HCT116 (cell line): ENCODE results near the gene ITPR2. TPM values are rescaled to one million over a fixed set of nuclear protein-coding genes. Genes with fewer than 3 reads are reported as not detected.

Experiments
- ATAC-seq: fragments of 200-7000 bp; cut with Tn5 transposase; 2 replicates; pipeline ENCODE4 v1.9.1; 2020; ENCODE audit warnings: mild to moderate bottlenecking, moderate library complexity
- BruUV-seq: library from RNA; stranded (reverse); fragments of 400-500 nt; replicated peaks from 2 replicates; lab custom pipeline; 2021; lab: Mats Ljungman, UMichigan
- CTCF ChIA-PET: fragments of 300-600 bp; sonication (Branson Sonifier 250); formaldehyde crosslinking; loops from one replicate; lab custom pipeline; 2021; ENCODE audit warnings: antibody characterized with exemption; lab: Charles Lee
- POLR2A ChIA-PET: fragments of 300-600, 350-600 bp; sonication (Branson Sonifier 250); formaldehyde crosslinking; loops from one replicate; lab custom pipeline; 2021; ENCODE audit warnings: antibody characterized with exemption; lab: Charles Lee
- RAD21 ChIA-PET, 2 experiments: fragments of 300-600 bp; sonication (Branson Sonifier 250); formaldehyde crosslinking; loops; one replicate each; lab custom pipeline; 2023; ENCODE audit warnings: low total read pairs in 2 of 2; ENCODE audit not compliant: uncharacterized antibody in 2 of 2, unreplicated experiment in 2 of 2, low non-redundant PET in 1 of 2; lab: Charles Lee
- DNase-seq: peaks from one replicate; pipeline ENCODE4 v3.0.0-alpha.2; 2010; ENCODE audit warnings: low read depth, low spot score
- H2AFZ ChIP-seq: fragments of 200-600 bp; shearing (Covaris generic), sonication (generic); 2 replicates; pipeline ENCODE4 v1.6.1; 2017; ENCODE audit warnings: low read depth, mixed run types, mixed read lengths, antibody characterized with exemption, low read length; ENCODE audit not compliant: poor library complexity, severe bottlenecking
- H3K27ac ChIP-seq: 2 replicates; pipeline ENCODE4 v1.5.1; 2012; ENCODE audit warnings: low read depth, low read length
- H3K27me3 ChIP-seq: fragments of 200-600 bp; sonication (generic); 2 replicates; pipeline ENCODE4 v1.6.1; 2016; ENCODE audit warnings: mixed run types, low read length, mixed read lengths; ENCODE audit not compliant: insufficient read depth
- H3K36me3 ChIP-seq, 2 experiments: fragments of 200-500 bp in 1 of 2; fragments of 200-600 bp in 1 of 2; sonication (Bioruptor generic) in 1 of 2; sonication (generic) in 1 of 2; 2 replicates each; pipeline versions ENCODE4 v1.5.1 to v1.6.1; 2014 to 2016; ENCODE audit warnings: low read length in 2 of 2, inconsistent platforms in 1 of 2, mixed read lengths in 1 of 2, mixed run types in 1 of 2; ENCODE audit not compliant: insufficient read depth in 2 of 2, control insufficient read depth in 1 of 2
- H3K4me1 ChIP-seq, 2 experiments: fragments of 200-600 bp in 1 of 2; sonication (generic) in 1 of 2; 2 replicates each; pipeline versions ENCODE4 v1.5.1 to v1.6.1; 2012 to 2017; ENCODE audit warnings: low read length in 2 of 2, inconsistent platforms in 1 of 2, mild to moderate bottlenecking in 1 of 2, mixed read lengths in 1 of 2, mixed run types in 1 of 2, moderate library complexity in 1 of 2; ENCODE audit not compliant: insufficient read depth in 2 of 2, control insufficient read depth in 1 of 2
- H3K4me2 ChIP-seq: fragments of 200-600 bp; sonication (generic); 2 replicates; pipeline ENCODE4 v1.6.1; 2017; ENCODE audit warnings: mixed run types, low read length, mixed read lengths
- H3K4me3 ChIP-seq, 2 experiments: fragments of 200-600 bp in 1 of 2; sonication (generic) in 1 of 2; replicated peaks in 1 of 2; 2 replicates each; pipeline ENCODE4 v1.5.1; 2011 to 2016; ENCODE audit warnings: low read length in 2 of 2, control low read depth in 1 of 2, low read depth in 1 of 2, mild to moderate bottlenecking in 1 of 2, mixed read lengths in 1 of 2, mixed run types in 1 of 2
- H3K79me2 ChIP-seq: fragments of 200-600 bp; sonication (generic); 2 replicates; pipeline ENCODE4 v1.6.1; 2017; ENCODE audit warnings: mild to moderate bottlenecking, mixed run types, low read length, moderate library complexity, mixed read lengths; ENCODE audit not compliant: insufficient read depth
- H3K9ac ChIP-seq: fragments of 200-600 bp; sonication (generic); 2 replicates; pipeline ENCODE4 v1.6.1; 2016; ENCODE audit warnings: low read length, mixed read lengths
- H3K9me2 ChIP-seq: fragments of 200-600 bp; sonication (generic), shearing (Covaris generic); 2 replicates; pipeline ENCODE4 v1.6.1; 2017; ENCODE audit warnings: mixed run types, mild to moderate bottlenecking, moderate library complexity; ENCODE audit not compliant: insufficient read depth
- H3K9me3 ChIP-seq, 2 experiments: fragments of 200-500 bp in 1 of 2; fragments of 200-600 bp in 1 of 2; sonication (Bioruptor generic) in 1 of 2; sonication (generic) in 1 of 2; 2 replicates each; pipeline ENCODE4 v1.6.1; 2014 to 2017; ENCODE audit warnings: low read length in 2 of 2, mixed read lengths in 2 of 2, inconsistent platforms in 1 of 2, low read depth in 1 of 2, mild to moderate bottlenecking in 1 of 2, mixed run types in 1 of 2, moderate library complexity in 1 of 2; ENCODE audit not compliant: control insufficient read depth in 1 of 2, insufficient read depth in 1 of 2
- H4K20me1 ChIP-seq: fragments of 200-600 bp; sonication (generic), shearing (Covaris generic); 2 replicates; pipeline ENCODE4 v1.6.1; 2017; ENCODE audit warnings: mixed run types, mild to moderate bottlenecking, moderate library complexity; ENCODE audit not compliant: insufficient read depth
- CEBPB ChIP-seq: IDR thresholded peaks from 2 replicates; pipeline ENCODE4 v1.6.1; 2012; ENCODE audit warnings: low read depth
- CTCF ChIP-seq, 3 experiments: fragments of 200-600 bp in 1 of 3; sonication (generic) in 1 of 3; IDR thresholded peaks in 2 of 3; conservative IDR thresholded peaks in 1 of 3; 2 replicates each; pipeline ENCODE4 v1.5.1; 2012 to 2017; ENCODE audit warnings: low read depth in 2 of 3, low read length in 2 of 3, antibody characterized with exemption in 1 of 3, borderline replicate concordance in 1 of 3, control low read depth in 1 of 3, mild to moderate bottlenecking in 1 of 3, mixed read lengths in 1 of 3, mixed run types in 1 of 3, moderate library complexity in 1 of 3; ENCODE audit not compliant: insufficient read depth in 1 of 3
- EGR1 ChIP-seq: IDR thresholded peaks from 2 replicates; pipeline ENCODE4 v1.6.1; 2012; ENCODE audit warnings: low read depth
- POLR2AphosphoS5 ChIP-seq: IDR thresholded peaks from 2 replicates; pipeline ENCODE4 v1.6.1; 2011; ENCODE audit warnings: mild to moderate bottlenecking, low read depth, low read length, moderate library complexity
- RAD21 ChIP-seq: IDR thresholded peaks from 2 replicates; pipeline ENCODE4 v1.6.1; 2012; ENCODE audit warnings: low read depth, mild to moderate bottlenecking
- ZBTB33 ChIP-seq: IDR thresholded peaks from 2 replicates; pipeline ENCODE4 v1.6.1; 2011; ENCODE audit warnings: mild to moderate bottlenecking, low read length, moderate library complexity; ENCODE audit not compliant: insufficient replicate concordance; ENCODE audit errors: extremely low read depth
- intact Hi-C: fragments of 100-400 bp; cut with micrococcal nuclease; formaldehyde crosslinking; loops from 2 replicates; pipeline ENCODE4 v1.10.0; 2022
- total RNA-seq: library from RNA; stranded (reverse); gene quantifications from one replicate; pipeline ENCODE4 v1.2.1, GENCODE V29; 2021; ENCODE audit not compliant: unreplicated experiment
- TF ChIP-seq, protein P1 (sequence below): IDR thresholded peaks from 2 replicates; pipeline ENCODE4 v1.6.1; 2012
- TF ChIP-seq, protein P2 (sequence below): IDR thresholded peaks from 2 replicates; pipeline ENCODE4 v1.6.1; 2012

The ITPR2 gene
- total RNA-seq, 1 experiment from 2014 or later: 6.5 TPM

- Histone ChIP-seq H3K4me1 (no peaks in the 10 kb centered on the region), H3K9ac (no peak overlapping the region), H4K20me1 (no peaks in the 10 kb centered on the region), H3K79me2 (no peaks in the 10 kb centered on the region), H2AFZ (no peak overlapping the region), H3K4me2 (no peak overlapping the region), H3K27ac (no peak overlapping the region), H3K27me3 (no peaks in the 10 kb centered on the region), H3K36me3 (no peaks in the 10 kb centered on the region), H3K9me2 (no peaks in the 10 kb centered on the region), H3K4me3 (no peak overlapping the region), H3K9me3 (no peaks in the 10 kb centered on the region)
- no peak for DNase-seq
- ChIA-PET RAD21 (no interaction called here), CTCF (no interaction called here), POLR2A (no interaction called here)
- BruUV-seq: no TSS peak
- intact Hi-C loops: no loop called here
- no peak for ATAC-seq
- TF ChIP-seq POLR2AphosphoS5 (no peak), ZBTB33 (no peak), CEBPB (no peak), EGR1 (no peak), CTCF (IDR thresholded peaks at IDR 0.05 in 2 of 3, conservative IDR thresholded peaks at IDR 0.05 in 1 of 3; ENCODE audit: borderline replicate concordance in 1 of 3, insufficient read depth in 1 of 3, low read depth in 2 of 3, low read length in 2 of 3) (no peak), RAD21 (no peak)
- TF ChIP-seq, protein P1, sequence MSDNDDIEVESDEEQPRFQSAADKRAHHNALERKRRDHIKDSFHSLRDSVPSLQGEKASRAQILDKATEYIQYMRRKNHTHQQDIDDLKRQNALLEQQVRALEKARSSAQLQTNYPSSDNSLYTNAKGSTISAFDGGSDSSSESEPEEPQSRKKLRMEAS: no peak
- TF ChIP-seq, protein P2, sequence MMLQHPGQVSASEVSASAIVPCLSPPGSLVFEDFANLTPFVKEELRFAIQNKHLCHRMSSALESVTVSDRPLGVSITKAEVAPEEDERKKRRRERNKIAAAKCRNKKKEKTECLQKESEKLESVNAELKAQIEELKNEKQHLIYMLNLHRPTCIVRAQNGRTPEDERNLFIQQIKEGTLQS: no peak
Observed at GRCh38 chr12:26861690-26862089, 28.7 kb upstream of the ITPR2 start.
